GM21360 (cell line): ENCODE measurements around the gene ETS1.
"Not testable (repeated sequence)": the region's sequence is repeated elsewhere in the genome, so short reads cannot be mapped to it uniquely, and the experiment has no call there.

Source experiments
- ATAC-seq: cut with Tn5 transposase; IDR thresholded peaks from one replicate; pipeline ENCODE4 v1.9.1; 2021; ENCODE audit warnings: mild to moderate bottlenecking, moderate library complexity; ENCODE audit not compliant: unreplicated experiment

The ETS1 gene

DNA sequence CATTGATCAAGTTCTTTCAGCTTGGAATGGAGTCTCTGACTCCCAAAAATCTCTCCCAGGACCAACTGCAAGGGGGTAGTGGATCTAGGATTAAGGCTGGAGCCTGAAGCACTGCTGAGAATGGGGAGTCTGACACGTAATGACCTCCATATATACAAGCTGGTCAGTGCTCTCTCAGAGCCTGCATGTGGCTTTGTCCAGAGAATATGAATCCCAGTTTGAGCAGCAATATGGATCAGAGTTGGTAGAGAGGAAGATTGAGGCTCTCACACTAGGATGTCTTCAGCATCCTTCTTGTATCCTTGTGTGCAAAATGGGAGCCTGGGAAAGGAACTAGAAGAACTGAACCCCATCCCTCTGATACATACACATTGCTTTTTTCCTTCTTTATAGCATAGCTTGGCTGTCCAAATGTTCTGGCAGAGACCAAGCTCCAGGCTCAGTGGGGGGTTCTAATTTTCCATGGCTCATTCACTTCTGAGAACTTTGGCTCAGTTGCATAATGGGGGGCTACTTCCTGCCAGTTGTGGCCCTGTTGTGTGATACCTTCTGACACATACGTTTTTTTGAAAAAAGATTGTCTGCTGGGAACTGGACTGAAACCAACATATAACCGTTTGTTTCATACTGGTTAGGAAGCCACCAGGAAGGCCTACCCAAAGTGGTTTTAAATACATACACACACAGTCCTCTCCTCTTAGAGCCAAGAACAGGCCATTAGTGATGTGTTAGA lies 138.2 kb downstream of the ETS1 start:
- no peak for ATAC-seq

DNA sequence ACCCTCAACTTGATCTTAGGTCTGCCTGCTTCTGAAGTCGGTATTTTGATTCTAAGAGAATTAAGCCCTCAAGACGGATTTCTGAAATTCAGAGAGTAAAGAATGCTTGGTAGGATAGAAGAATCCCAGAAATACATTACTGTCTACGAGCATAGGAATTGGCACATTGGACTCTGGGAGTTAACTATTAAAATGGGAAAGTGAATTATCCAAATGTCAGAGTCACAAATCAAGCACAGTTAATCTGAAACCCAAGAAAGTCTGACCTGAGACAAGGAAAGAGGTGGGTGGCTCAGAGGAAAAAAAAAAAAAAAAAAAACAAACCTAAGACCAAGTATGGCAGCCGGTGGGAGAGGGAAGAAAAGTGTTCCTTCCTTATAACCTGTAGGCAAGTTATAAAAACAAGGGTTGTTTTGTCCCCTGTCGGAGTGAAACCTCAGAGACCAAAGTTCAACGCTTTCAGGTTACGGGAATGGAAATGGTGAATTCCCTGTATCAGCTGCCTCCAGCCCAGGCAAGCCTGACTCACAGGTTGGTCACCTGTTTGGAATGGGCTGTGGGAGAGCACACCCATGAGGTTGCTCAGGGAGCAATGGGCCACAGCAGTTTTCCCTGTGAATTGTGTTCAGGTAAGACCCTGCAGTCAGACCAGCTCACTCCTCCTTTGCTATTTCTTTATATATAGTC lies 139.0 kb downstream of the ETS1 start:
- ATAC-seq: no peak

DNA sequence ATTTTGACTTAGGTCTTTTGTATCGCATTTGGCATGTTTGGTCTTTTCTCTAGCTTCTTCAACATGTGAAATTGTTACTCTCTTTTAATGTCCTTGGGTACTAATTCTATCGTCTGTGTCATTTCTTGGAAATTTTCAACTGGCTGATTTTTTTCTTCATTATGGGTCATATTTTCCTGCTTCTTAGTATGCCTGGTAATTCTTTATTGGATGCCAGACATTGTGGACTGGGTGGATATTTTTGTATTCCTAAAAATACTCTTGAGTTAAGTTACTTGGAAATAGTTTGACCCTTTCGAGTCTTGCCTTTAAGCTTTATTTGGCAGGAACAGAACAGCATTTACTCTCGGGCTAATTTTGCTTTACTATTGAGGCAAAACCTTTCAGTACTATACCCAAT lies 140.1 kb downstream of the ETS1 start:
- no peak for ATAC-seq

DNA sequence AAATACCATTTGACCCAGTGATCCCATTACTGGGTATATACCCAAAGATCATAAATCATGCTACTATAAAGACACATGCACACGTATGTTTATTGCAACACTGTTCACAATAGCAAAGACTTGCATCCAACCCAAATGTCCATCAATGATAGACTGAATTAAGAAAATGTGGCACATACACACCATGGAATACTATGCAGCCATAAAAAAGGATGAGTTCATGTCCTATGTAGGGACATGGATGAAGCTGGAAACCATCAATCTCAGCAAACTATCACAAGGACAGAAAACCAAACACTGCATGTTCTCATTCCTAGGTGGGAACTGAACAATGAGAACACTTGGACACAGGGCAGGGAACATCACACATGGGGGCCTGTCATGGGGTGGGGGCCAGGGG lies 141.4 kb downstream of the ETS1 start:
- not testable (repeated sequence) for ATAC-seq

DNA sequence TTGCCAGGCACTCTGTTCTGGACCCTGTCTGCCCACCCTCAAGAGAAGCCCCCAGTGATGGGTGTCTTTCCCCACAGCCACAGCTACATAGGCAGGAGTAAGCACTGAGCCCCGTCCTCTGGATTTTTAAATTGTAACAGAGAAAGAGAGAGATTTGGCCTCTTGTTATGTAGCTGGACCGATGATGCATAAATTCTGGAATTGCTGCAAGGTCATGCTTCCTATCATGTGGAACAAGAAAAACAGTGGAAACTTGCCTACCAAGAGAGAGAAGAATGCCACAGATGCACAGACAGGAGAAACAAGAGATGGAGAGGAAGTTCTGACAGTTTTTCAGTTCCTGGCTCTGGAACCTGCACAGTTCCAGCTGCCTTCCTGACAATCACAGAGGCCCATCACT lies 150.2 kb downstream of the ETS1 start:
- no peak for ATAC-seq

DNA sequence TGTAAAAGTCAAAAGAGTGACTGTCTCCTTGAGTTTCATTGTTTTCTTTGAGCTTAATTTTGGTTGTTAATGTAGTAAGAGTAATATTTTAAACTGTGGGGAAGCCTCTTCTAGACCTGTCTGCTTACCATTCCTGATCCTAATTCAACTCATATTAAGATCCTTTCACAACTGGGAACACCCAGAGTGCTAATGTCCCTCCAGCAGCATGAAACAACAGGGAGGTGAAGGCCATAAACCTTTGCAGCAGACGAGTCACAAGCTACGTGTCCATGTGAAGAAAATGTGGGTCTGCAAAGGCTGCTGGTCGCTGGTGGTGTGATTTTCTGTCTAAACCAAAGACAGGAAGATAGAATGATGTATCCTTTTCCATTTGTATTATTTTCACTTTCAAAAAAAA lies 152.5 kb downstream of the ETS1 start:
- ATAC-seq: no peak

DNA sequence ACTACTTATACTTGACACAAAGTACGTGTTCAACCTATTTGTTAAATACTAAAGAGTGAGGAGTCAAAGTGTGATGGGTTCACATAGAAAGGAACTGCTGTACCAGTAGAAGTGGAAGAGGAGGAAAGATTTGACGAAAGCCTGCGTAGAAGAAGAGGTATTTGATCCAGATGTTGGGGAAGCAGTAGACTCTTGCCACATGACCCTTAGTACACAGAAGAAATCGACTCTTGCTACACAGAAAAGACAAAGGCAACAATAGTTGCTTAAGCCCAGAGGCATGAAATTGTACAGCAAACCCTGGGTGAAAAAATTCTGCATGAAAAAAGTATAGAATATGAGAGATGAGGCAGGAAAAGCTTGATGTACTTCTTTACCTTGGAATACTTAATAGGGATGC lies 152.9 kb downstream of the ETS1 start:
- ATAC-seq: no peak

DNA sequence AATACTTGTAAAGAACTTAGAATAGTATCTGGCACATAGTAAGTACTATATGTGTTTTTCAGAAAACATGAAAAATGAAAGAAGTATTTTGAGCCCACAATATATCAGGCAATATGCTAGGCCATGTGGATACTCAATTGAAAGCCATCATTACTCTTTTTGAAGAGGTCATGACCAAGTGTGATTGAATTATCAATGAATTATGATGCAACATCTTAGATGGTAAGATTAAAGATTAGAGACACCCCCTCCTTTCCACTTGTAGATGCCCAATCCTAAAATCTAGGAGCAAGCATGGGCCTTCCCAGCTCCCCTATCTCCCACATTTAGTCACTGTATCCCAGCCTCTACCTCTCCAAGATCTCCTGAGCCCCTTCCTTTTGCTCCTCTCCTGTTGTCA lies 154.4 kb downstream of the ETS1 start:
- ATAC-seq: no peak

DNA sequence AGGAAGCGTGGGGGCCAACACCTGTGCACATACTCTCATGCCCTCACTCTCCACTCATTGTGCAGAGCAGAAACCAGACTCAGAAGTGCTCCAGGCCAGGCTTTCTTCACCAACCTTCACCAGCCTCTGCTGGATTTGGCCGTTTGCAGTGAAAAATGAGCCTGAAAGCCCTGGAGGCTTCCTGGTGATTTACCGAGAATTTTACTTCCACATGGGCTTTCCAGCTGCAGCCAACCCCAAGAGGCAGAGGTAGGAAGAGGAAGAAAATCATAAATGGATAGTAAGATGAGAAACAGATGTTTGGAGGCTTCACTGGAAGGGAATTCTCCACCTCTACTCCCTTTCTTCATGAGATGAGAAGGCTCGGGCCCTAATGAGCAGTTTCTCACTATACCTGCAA lies 155.4 kb downstream of the ETS1 start:
- no peak for ATAC-seq

DNA sequence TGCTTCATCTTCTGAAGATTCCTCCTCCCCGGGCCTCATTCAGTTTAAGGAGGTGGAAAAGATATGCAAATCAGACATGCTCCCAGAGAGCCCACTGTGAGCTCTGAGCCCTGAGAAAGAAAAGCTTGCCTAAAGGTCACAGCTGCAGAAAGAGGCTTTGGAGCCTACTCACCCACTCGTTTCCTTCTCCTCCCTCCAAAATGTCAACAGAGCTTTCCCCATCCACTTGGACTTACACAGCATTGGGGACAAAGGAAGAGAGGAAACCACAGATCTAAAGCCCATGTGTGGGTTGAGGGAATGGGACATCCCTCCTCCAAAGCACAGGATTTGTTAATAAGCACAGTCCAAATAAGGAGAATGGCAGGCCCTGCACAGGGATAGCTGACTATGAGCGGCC lies 158.4 kb downstream of the ETS1 start:
- ATAC-seq: no peak

DNA sequence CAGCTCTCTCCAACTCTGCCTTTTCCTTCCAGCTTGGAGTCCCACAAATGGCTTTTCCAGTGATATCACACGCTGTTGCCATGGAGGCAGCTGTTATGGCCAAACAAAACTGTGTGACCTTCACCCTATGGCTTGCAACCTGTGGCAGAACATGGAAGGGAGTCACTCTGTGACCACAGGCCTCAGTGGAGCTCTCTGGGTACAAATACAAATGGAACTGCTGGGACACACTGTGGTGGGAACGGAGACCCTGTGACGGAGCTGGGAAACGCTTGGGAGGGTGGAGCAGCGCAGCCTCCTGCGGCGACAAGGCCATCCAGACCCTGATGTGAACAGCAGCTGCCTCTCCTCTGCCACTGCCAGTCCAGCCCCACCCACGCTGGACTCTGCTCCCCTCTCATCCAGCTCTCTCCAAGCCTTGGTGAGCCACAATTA lies 162.5 kb downstream of the ETS1 start:
- no peak for ATAC-seq

DNA sequence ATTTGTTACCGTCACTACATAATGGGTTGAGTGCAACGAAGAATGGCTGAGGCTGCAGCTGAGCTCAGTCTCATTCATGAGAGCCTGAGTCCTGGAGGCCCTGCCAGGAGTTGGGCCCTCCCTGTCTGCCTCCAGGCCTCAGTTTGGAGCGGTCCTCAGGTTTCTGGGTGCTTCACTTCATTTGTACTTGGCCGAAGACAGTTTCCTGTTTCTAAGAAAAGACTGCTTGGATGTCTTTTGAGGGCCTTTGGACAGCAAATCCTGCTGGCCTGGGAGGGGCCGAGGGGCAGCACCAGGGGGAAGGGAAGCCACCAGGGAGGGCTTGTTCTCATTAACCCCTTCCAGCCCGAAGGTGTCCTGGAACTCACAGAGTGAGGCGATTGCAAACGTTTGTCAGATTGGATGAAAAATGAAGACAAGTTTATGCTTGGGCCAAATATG lies 163.1 kb downstream of the ETS1 start:
- ATAC-seq: no peak

DNA sequence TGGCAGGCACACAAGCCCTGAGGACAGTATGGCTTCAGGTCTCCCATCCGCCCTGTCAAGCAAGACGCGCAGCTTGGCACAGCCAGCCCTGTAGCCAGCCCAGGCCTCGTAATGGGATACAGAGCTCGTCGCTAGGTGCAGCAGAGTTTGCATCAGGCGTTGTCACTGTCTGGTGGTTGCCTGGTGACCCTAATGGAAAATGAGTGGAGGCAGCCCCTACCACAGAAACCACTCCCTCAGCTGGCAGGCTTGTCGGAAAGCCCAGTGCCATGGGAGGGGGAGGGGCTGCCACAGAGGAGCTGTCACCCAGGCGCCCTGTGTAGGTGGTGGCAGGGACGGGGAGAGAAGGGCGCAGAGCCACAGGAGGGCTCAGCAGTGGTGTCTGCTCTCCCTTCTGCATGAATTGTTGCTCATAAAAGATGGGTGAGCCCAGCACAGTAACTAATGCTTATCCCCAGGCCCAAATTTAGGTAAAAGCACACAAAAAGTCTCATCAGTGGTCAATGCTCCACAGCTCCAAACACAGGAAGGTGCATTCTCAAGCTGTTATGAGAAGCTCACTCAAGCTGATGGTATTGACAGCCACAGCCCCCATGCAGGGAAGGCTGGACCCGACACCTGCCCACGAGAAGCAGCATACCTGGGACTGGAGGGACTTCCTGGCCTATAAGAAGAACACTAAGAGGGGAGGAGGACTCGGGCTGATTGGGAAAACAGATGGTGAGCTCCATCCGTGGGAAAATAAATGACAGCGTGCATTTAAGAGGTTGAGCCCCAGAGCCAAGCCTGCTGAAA lies 164.6 kb downstream of the ETS1 start:
- ATAC-seq: no peak

DNA sequence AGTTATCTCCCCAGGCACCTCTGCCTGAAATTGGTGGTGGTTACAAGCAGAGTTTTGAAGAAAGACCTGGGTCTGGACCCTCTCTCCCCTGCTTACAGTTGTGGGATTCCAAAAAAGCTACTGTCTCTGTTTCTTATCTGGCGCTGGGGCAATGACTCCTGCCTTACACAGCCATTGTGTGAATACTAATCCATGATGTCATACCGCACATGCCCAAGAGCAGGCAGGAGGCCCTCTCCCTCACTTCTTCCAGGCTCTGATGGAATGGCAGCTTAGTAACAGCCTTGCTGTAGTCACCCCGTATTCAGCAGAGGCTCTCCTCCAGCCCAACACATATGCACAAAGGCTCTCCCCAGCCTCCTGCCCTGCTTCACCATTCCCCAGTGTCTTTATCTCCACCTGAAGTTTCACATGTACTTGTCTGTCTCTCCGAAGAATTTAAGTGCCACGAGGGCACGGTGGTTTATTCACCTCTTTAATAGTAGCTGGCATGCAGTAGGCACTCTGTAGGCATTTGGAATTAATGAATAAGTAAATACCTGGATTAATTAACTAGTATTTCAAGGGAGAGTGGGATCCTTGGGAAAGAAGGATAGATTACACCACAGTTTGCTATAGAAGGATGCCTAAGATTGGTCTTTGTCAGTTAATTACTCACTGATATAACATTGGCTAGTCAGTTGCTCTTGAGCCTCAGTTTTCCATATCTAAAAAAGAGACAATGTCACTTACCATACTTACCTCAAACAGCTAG lies 165.6 kb downstream of the ETS1 start:
- no peak for ATAC-seq

DNA sequence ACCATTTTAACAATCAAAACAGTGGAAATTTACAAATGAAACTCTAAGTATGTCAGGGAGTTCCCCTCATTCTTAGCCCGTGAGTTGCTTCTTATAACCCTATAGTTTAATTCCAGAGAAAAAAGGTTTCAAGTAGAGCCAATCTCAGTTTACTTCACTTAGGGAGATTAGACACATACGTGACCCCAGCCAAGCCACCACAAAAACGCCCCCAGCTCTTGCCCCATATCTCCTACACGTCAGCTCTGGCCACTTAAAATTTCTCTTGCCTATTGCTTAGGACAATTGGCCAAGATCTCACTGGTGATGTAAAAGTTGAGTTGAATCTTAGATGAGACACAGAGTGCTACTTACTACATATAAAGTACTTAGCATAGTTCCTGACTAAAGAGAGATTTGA lies 166.4 kb downstream of the ETS1 start:
- ATAC-seq: no peak

DNA sequence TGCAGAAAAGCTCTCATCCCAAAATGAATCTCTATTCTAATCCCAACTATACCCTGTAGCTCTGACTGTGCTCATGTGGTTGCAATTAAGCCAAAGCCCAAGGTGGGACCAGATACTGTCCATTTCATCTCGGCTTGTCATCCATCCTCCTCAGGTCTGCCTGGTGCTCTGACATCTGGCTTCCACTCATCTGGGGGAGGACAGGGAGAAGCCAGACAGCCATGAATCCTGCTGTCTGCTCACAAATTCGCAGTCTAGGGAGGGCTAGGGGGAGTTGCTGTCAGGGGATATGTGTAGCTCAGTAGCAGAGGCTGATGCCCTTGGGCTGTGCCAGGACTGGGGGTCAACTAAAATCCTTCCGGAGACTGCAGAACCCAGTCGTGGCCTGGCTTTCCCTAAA lies 167.1 kb downstream of the ETS1 start:
- no peak for ATAC-seq

DNA sequence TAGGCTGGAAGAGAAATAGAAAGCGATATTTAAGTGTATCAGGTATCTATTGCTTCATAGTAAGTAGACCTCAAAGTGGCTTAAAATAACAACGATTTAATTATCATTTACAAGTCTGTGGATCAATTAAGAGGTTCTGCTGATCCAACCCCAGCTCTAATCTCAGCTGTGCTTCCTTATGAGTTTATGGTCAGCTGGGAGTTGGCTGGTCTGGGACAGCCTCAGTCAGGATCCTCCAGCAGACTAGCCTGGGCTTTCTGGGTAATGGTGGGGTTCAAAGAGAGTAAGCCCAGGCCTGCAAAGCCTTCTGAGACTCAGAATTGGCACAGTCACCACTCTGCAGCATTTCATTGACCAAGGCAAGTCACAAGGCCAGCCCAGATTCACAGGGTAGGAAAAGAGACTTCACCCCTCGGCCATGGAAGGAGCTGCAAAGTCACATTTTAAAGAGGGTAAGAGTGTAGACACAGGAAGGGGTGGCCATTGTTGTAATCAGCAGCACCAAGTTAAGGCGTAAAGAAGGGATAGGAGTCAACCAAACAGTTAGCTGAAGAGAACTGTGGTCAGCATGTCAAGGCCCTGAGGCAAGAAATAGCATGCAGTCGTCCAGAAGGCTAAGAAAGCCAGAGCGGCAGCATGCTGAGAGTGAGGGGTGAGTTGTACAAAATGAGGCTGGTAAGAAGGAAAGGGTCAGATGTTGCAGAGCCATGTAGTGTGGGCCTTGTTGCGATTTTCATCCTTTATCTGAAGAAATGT lies 168.2 kb downstream of the ETS1 start:
- no peak for ATAC-seq

DNA sequence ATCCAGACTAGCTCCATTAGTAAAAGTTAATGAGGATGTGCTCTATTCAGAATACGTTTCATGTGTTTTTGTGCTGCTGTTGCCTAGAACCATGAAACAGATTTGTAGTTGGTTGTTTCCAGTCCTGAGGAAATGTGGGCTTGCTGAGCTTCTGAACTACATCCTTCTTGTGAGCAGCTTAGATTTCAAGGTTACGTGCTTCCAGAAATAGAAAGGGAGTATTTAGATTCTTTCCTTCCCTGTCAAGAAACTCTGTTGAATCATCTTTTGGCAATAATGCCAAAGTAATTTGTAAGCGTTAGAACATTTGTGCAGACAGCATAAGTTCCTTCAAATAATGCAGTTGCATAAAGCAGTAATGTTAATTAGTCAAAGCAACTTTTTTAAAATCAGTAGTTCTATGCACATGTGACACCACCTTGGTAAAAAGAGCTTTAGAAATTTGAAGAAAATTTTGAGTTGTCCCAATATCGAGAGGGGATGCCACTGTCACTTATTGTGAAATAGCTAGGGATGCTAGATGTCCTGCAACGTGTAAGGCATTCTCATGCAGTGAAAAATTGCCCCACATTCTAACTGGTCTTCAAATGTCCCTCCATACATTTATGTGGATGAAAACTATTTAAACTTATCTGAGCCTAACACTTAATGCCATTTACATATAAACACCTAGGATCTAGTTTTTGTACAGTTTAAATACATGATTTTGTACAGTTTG lies 169.6 kb downstream of the ETS1 start:
- no peak for ATAC-seq

DNA sequence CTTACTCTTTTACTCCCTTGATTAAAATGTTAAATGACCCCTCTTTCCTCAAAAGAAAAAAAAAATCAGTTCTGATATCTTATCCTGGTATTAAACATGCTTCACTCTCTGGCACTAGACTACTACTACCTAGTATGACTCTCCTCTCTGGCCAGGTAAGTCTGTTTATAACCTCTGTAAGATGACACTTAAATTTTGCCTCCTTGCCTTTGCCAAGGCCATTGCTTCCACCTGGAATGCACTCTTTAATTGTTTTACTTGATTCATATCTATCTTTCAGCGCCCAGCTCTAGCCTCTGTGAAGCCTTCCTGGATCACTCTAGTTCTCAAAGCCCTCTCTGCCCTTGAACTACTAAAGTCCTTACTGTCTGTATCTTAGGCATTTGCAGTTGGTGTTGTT lies 170.4 kb downstream of the ETS1 start:
- no peak for ATAC-seq

DNA sequence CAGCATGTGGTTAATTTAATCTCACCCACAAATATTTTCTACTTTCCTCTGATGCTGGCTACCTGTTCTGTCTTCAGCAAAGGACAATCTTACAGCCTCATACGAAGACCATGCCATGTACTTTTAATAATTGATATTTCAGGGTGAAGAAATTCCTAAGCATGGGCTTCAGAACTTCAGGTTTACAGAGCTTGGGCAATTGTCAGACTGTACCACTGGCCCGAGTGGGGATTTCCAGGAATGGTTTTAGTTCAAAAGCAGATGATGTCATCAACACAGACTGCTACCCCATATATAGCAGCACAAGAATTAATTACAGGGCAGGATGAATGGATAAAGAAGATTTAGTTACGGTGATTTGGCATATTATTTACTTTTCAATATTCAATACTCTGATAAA lies 171.8 kb downstream of the ETS1 start:
- ATAC-seq: peak; percentile 36
